Lung (tissue), 12 donors: ENCODE results near the gene SIMC1. TPM values are rescaled to one million over a fixed set of nuclear protein-coding genes. Genes with fewer than 3 reads are reported as not detected.

ENCODE experiments used
- ATAC-seq: fragments of 200-7000 bp; cut with Tn5 transposase; one replicate; pipeline ENCODE4 v1.9.1; 2020; ENCODE audit warnings: moderate number of reproducible peaks; ENCODE audit not compliant: insufficient read depth, low FRiP score
- DNase-seq, 3 donors: peaks; one replicate each; pipeline ENCODE4 v3.0.0-alpha.2; 2013 to 2017
- H3K27ac ChIP-seq, 2 donors: one replicate each; pipeline ENCODE4 v1.5.1; 2013; ENCODE audit warnings: mild to moderate bottlenecking in 2 of 2, moderate library complexity in 2 of 2, control low read depth in 1 of 2, inconsistent platforms in 1 of 2, low read depth in 1 of 2, low read length in 1 of 2
- H3K27me3 ChIP-seq, 3 donors: one replicate each; pipeline ENCODE4 v1.5.1; 2013; ENCODE audit warnings: low read length in 2 of 3; ENCODE audit not compliant: control insufficient read depth in 3 of 3, insufficient read depth in 3 of 3
- H3K36me3 ChIP-seq, 4 donors: one replicate each; pipeline ENCODE4 v1.5.1; 2013; ENCODE audit warnings: low read length in 4 of 4, mild to moderate bottlenecking in 1 of 4, moderate library complexity in 1 of 4; ENCODE audit not compliant: control insufficient read depth in 4 of 4, insufficient read depth in 4 of 4
- H3K4me1 ChIP-seq, 5 donors: one replicate each; pipeline ENCODE4 v1.5.1; 2013; ENCODE audit warnings: low read length in 5 of 5, mild to moderate bottlenecking in 2 of 5, moderate library complexity in 1 of 5; ENCODE audit not compliant: control insufficient read depth in 5 of 5, insufficient read depth in 5 of 5
- H3K4me3 ChIP-seq: one replicate; pipeline ENCODE4 v1.5.1; 2013; ENCODE audit warnings: mild to moderate bottlenecking, control low read depth, moderate library complexity
- H3K9ac ChIP-seq, 2 donors: one replicate each; pipeline ENCODE4 v1.5.1; 2013; ENCODE audit warnings: low read length in 2 of 2, control low read depth in 1 of 2; ENCODE audit not compliant: insufficient read depth in 1 of 2
- H3K9me3 ChIP-seq, 4 donors: one replicate each; pipeline ENCODE4 v1.5.1; 2013; ENCODE audit warnings: low read length in 3 of 4, mild to moderate bottlenecking in 1 of 4, moderate library complexity in 1 of 4; ENCODE audit not compliant: control insufficient read depth in 4 of 4, insufficient read depth in 3 of 4
- WGBS, 2 donors: extraction: QIAGEN DNeasy Blood & Tissue Kit; methylation state at CpG; one replicate each; pipeline ENCODE4 v1.1.7; 2013; 5-methylcytosine and 5-hydroxymethylcytosine counted together
- polyA plus RNA-seq, 2 donors: library from polyadenylated mRNA; stranded (reverse); fragments of 200-250 nt; gene quantifications; one replicate each; pipeline ENCODE4 v1.2.1, GENCODE V29; 2013
- total RNA-seq, 2 donors: library from RNA; depleted of rRNA in 1 of 2; stranded (reverse); fragments of >200 nt in 1 of 2; gene quantifications; one replicate each; pipeline ENCODE4 v1.2.1, GENCODE V29; 2014 to 2021
- TF ChIP-seq, protein P1 (sequence below): IDR thresholded peaks from 2 replicates; pipeline ENCODE4 v1.5.1; 2012; ENCODE audit warnings: mild to moderate bottlenecking; ENCODE audit errors: control extremely low read depth, extremely low read depth
- donor health status: control.
- donor health status: control.
- donor health status: Bipolar disorder and iron deficiency.
- donor health status: healthy.
- donor health status: DM: yes; HTN: yes; CAD: no.

The SIMC1 gene
- total and polyA plus RNA-seq, 4 donors = 3.7 to 20.9 (median 8.7) TPM

DNA sequence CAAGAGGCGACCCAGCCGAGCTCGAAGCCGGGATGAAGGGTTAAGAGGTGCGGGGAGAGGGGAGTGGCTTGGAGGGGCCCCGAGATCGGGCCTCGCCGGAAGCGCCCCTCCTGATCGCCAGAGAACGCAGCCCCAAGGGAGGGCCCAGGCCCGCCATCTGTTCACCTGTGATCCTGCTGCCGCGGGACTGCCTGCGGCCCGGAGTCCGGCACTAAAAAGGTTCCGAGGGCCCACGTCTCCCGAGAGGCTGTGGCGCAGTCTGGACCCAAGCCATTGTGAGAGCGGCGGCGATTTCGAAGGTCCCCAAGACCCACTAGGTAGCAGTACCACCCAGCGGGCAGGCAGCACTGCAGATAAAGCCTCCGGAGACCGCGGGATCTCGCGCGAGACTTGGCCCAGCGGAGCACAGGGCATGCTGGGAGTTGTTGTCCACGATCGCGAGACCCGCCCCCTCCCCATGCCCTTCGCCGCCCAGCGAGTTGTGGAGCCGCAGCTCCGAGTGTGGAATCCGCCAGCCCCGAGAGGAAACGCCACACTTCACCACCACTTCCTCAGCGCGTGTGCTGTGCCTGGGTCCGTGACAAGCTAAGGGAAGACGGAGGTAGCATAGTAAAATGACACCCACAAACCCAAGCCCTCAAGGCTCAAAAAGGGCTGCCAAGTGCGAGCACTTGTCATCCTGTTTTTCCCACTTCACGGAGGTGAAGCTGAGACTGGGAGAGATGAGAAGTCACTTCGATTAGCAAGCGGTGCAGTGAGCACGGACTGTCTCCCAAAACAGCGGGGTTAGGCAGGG is 123.4 kb downstream of the SIMC1 start, which contains the start of gene KIAA1191:
Gene KIAA1191, minus strand, starts transcription at position 328 of the 796 bp plus-strand sequence. CDS start 2,256 bp downstream, outside the sequence.
- Histone ChIP-seq H3K27ac (peak within 1 kb of the TSS; percentile 71 to 86), H3K9ac (peak within 1 kb of the TSS; percentile 85 to 92), H3K4me3 (peak within 1 kb of the TSS; percentile 92), H3K36me3 (peaks cover 0 to 14% (median 6%) of the 10 kb centered on the region in 4 donors), H3K27me3 (no peaks in the 10 kb centered on the region), H3K4me1 (peaks cover 0 to 15% (median 4%) of the 10 kb centered on the region in 5 donors), H3K9me3 (no peaks in the 10 kb centered on the region)
- WGBS, 2 donors = 1 to 2% methylated on average over 51 to 56 of the region's 56 CpGs
- ATAC-seq (peak; percentile 94), DNase-seq (peak; percentile 94 to 96 (median 94))
- TF ChIP-seq, protein P1, sequence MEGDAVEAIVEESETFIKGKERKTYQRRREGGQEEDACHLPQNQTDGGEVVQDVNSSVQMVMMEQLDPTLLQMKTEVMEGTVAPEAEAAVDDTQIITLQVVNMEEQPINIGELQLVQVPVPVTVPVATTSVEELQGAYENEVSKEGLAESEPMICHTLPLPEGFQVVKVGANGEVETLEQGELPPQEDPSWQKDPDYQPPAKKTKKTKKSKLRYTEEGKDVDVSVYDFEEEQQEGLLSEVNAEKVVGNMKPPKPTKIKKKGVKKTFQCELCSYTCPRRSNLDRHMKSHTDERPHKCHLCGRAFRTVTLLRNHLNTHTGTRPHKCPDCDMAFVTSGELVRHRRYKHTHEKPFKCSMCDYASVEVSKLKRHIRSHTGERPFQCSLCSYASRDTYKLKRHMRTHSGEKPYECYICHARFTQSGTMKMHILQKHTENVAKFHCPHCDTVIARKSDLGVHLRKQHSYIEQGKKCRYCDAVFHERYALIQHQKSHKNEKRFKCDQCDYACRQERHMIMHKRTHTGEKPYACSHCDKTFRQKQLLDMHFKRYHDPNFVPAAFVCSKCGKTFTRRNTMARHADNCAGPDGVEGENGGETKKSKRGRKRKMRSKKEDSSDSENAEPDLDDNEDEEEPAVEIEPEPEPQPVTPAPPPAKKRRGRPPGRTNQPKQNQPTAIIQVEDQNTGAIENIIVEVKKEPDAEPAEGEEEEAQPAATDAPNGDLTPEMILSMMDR = no peak

DNA sequence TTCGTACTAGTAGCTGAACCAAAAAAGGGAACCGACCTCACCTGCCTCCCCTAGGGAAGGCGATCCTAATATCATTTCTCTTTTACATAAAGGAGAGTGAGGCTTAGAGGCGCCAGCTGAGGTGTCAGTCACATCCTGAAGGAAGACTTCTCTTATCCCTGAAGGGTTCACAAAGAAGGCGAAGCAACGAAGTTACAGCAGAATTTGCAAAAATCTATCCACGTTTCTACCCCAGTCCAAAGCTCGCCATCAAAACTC is 123.9 kb downstream of the SIMC1 start:
- Histone ChIP-seq H3K4me3 (no peak overlapping the region), H3K4me1 (peaks cover 0 to 15% (median 4%) of the 10 kb centered on the region in 5 donors), H3K27ac (peak overlapping the region; percentile 71 to 86), H3K36me3 (peaks cover 0 to 14% (median 6%) of the 10 kb centered on the region in 4 donors), H3K27me3 (no peaks in the 10 kb centered on the region), H3K9ac (no peak overlapping the region), H3K9me3 (no peaks in the 10 kb centered on the region)
- TF ChIP-seq, protein P1 = no peak
- WGBS, 2 donors = 51 to 70% methylated on average over 8 of the region's 8 CpGs
- DNase-seq (no peak), ATAC-seq (no peak)

DNA sequence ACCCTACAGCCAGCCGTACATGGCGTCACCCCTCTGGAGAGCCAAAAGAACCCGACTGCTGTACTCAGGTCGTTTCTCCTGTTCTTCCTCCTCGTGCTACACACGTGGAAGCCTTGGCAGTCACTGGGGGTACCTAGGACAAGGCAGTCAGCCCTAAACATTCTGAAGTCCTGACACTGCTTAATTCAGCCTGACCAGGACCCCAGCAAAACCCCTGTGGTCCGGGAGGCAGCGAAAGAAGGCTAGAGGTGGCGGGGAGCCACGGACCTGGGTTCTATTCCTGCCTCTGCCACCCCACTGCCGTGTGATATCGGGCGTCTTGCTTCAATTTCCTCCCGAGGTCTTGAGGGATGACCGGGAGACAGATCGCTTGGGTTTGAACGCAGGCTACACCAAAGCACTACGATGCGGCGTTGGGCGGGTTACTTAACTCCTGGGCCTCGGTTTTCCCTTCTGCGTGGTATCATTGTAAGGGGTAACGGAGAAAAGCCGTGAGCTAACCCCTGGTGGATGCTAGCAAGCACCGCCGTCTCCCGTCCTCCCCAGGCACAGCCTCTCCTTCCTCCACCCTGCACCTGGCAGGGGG is 126.6 kb downstream of the SIMC1 start:
- Histone ChIP-seq H3K4me1 (peaks cover 0 to 10% (median 4%) of the 10 kb centered on the region in 5 donors), H3K36me3 (peaks cover 0 to 18% (median 3%) of the 10 kb centered on the region in 4 donors), H3K9ac (peak overlapping the region in 1 of 2 donors; percentile 32), H3K27me3 (no peaks in the 10 kb centered on the region), H3K27ac (peak overlapping the region in 1 of 2 donors; percentile 46), H3K9me3 (no peaks in the 10 kb centered on the region), H3K4me3 (peak overlapping the region; percentile 89)
- WGBS, 2 donors = 28 to 30% methylated on average over 27 to 28 of the region's 28 CpGs
- peak in 1 of 3 donors; percentile 15 for DNase-seq
- TF ChIP-seq, protein P1 = no peak
- ATAC-seq = no peak
